IPS-11a (cell line): ENCODE measurements around the gene PPP1R27.

Experiments
- H3K4me3 ChIP-seq: one replicate; pipeline ENCODE4 v1.5.1; 2013; ENCODE audit warnings: low read depth, low read length, control low read depth

Gene PPP1R27

GRCh38 chr17:81807210-81807719 lies 27.6 kb downstream of the PPP1R27 start:
- H3K4me3 ChIP-seq, result no peak overlapping the region

GRCh38 chr17:81806461-81807209 lies 28.2 kb downstream of the PPP1R27 start:
- H3K4me3 ChIP-seq, result no peak overlapping the region

- H3K4me3 ChIP-seq, result no peak overlapping the region
Observed at GRCh38 chr17:81805707-81806460, 29.0 kb downstream of the PPP1R27 start.

GRCh38 chr17:81804559-81805399 lies 30.1 kb downstream of the PPP1R27 start:
- H3K4me3 ChIP-seq, result peak overlapping the region; percentile 17

- H3K4me3 ChIP-seq, result peak within 1 kb of the TSS; percentile 17
Observed at GRCh38 chr17:81803728-81804558, 30.9 kb downstream of the PPP1R27 start, which contains the start of gene GCGR. Gene GCGR (plus strand): TSS chr17:81804150. CDS start chr17:81809019, 4,869 bp downstream.

- no peak overlapping the region for H3K4me3 ChIP-seq
Observed at GRCh38 chr17:81802856-81803643, 31.8 kb downstream of the PPP1R27 start.

GRCh38 chr17:81802048-81802758 lies 32.6 kb downstream of the PPP1R27 start:
- no peak overlapping the region for H3K4me3 ChIP-seq

GRCh38 chr17:81801327-81801726 lies 33.5 kb downstream of the PPP1R27 start:
- H3K4me3 ChIP-seq, result no peak overlapping the region

- no peak overlapping the region for H3K4me3 ChIP-seq
Observed at GRCh38 chr17:81794509-81794908, 40.3 kb downstream of the PPP1R27 start.

GRCh38 chr17:81794074-81794476 lies 40.8 kb downstream of the PPP1R27 start:
- H3K4me3 ChIP-seq, result no peak overlapping the region

GRCh38 chr17:81792675-81793615 lies 41.9 kb downstream of the PPP1R27 start:
- H3K4me3 ChIP-seq, result no peak overlapping the region
